Activated CD4-positive, alpha-beta T cell treated with anti-CD3 and anti-CD28 coated beads for 24 hours (primary cell): ENCODE data around the gene CLEC16A.
"Not testable (repeated sequence)": the region's sequence is repeated elsewhere in the genome, so short reads cannot be mapped to it uniquely, and the experiment has no call there.

Experiments
- DNase-seq, 2 donors: peaks; one replicate each; pipeline ENCODE4 v3.0.0-alpha.2; 2020; ENCODE audit warnings: low read depth in 2 of 2

Gene CLEC16A

DNA sequence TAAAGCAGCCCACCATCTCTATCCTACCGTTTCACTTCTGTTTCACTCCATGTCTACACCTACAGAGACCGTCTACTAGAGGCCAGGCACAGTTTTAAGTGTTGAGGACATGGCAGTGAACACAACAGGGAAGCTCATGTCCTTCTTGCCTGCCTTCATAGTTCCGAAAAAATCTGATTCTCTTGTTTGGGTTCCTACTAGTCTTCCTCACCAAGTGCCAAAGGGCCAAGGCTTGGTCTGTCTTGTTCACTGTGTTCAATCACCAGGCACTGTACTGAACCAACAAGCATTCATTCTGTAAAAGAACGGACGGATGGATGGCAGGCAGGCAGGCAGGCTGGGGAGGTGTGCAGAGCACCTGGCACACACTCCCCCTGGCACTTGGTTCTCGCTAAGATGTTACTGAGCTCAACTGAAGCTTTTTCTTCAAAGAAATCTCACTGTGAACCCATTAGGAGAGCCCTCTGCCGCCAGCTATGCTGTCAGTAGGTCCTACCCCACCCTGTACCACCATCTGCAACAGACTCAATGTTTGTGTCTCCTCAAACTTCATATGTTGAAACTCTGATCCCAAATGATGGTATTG is 4.6 kb upstream of the CLEC16A start:
- no peak for DNase-seq

DNA sequence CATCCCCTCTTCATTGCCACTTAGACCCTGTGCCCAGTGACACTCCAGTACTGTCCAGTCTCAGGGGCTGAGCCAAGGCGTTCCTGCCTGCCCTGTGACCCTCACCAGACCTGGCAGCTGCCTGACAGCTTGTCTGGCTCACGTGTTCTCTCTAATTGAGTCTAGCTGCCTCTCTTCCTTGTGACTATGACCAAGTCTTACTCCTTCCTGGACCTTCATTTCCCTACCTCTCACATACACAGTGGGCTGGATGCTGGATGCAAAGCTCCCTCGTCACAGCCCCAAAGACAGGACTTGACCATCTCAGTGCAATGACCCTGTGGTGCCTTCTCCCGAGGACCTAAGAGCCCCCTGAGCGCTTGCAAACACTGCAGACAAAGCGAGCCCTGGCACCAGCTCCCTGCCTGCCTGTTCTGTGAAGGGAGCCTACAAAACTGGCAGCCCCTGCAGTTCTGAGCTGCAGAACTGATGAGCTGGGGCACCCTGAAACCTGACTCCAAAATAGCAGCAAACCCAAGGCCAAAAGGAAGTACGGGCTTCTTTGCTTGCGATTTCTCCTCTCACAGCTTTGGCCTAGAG is 3.8 kb upstream of the CLEC16A start:
- no peak for DNase-seq

DNA sequence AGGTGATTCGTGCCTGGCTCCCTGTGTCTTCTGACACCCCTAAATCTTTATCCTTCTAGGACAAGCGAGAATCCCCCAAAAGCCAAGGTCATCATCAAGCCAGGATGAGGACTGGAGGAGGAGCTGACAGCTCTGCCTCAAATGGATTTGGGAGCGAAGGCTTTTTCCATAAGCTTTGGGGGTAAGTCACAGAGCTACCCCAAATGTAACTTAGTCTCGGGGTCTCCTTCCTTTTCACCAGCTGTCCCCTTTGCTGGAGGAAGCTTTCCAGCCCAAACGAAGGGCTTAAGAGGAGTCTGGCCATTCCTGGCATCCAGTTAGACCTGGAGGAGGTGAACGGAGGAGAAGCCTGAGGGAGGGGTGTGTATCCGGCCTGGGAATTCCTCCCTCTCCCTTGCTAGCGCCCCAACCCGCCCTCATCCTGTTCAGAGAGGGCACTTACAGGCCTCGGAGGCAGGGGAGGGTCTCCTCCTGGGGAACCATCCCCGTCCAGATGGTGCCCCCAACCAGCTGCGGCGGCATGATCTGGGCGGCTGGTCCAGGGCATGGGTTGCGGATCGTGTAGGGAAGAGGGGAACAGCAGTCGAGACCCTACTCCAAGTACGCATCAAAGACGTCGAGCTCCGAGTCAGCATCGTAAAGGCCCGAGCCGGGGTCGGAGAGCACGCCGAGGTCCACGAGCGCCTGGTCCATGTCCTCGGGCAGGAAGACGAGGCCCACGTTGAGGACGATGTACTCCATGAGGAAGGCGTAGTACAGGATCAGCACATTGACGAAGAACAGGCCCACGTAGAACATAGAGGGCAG is 3.0 kb upstream of the CLEC16A start:
- no peak for DNase-seq

DNA sequence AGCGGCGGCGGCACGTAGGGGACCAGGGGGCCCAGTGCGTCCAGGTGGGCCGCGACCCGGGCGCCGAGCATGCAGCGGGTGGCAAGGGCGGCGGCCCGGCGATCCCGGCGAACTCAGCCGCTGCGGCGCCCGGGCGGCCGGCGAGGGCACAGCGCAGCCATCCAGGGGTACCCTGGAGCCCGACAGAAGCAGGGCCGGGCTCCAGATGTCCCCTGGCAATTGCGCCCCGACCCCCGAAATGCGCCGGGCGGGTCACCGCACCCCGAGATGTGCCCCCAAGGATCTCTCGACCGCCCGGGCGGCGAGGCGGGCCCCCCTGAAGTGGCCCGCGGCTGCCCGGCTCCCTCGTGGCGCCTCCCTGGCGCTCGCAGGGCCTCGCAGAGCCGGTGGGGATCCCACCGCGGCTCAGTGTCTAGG is 2.4 kb upstream of the CLEC16A start:
- DNase-seq: not testable (repeated sequence)

DNA sequence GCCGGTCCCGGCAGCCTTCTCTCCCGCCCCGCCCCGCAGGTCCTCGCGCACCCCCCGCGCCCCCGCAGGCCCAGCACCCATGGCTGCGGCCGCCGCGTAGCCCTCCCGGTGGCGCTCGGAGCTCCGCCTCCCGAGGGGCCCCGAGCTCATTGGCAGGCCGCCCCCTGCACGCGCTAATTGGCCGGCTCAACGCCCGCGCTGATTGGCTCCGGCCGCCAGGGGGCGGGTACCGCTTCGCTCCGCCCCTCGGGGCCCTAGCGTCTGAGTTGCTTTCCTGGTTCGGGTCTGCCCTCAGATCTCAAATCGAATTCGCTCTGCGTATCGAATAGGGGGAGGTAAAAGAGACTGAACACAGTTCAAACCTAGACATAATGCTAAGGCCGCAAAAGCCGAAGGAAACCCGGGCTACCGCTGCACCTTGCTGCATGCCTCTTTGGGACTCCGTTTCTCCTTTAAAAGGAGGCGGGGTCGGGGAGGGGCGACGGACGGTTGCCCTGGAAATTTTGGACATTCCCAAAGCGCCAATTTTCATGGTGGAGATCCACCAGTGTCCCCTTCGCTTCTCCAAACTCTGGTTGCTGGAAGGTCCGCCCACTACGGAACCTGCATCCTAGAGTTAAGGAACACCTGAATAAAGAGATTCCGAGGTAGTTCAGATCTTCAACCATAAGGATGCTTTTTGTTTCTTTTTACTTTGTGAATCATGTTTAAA is 1.9 kb upstream of the CLEC16A start, which contains the start of gene DEXI:
DEXI (minus strand) TSS at position 117 of the 712 bp plus-strand sequence. CDS start 463 bp downstream, outside the sequence.
- DNase-seq: peak; percentile 90 to 92

DNA sequence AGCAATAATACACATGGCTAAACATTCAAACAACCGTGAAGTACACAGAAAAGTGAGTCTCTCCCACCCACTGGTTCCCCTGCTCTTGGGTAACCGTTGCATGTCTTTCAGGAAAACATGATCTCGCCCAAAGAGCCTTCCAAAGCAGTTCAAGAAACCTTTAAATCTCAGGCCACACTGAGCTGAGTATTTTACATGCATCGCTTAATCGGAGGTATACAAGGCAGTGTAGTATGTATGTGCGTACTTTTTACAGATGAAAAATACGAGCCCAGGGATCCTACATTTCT is 1.4 kb upstream of the CLEC16A start:
- no peak for DNase-seq

DNA sequence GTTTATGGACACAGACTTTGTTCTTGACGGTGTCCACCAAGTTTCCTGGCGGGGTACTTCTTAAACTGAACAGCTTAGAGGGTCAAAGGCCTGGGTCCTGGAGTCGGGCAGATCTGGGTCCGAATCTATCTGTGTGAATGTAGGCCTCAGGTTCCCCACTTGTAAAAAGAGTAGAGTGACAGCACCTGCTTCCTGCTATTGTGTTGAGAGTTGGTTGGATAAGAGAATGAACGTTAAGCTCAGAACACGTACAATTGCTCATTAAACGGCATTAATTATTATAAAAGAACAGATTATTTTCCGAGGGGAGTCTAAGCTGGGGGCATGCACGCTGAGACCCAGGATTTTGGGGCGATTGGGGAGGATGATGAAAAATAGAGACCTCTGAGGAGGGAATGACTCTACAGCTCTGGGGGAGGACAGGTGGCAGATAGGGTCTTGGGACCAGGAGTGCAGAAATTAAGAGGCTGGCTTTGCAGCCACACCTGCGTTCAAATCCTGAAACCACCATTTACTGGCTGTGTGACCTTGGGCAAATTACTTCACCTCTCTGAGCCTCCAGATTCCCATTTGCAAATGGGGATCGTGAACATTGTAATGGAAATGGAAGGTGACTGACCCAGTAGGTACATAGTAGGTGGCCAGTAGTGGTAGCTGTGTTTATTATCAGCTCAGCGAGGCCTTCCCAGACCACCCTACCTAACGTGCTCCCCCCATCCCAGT is 862 bp downstream of the CLEC16A start:
- DNase-seq: no peak

DNA sequence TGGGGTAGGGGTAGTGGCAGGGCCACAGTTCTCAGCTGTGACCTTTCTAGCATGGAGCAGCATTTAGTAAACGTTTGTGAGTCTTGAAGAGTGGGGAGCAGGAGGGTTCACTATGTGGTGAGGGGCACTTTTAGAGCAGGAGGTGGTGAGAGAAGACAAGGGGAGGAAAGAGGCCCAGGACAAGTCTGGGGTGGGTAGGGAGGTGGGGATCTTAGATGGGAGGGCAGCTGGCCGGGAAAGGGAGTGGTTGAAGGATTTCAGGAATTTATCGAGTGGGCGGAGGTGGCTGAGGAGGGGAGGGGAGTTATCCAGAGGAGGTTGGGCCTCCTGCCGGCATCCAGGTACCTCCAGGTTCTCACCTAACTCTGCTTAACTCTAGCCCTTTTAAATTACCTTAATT is 1.9 kb downstream of the CLEC16A start:
- no peak for DNase-seq

DNA sequence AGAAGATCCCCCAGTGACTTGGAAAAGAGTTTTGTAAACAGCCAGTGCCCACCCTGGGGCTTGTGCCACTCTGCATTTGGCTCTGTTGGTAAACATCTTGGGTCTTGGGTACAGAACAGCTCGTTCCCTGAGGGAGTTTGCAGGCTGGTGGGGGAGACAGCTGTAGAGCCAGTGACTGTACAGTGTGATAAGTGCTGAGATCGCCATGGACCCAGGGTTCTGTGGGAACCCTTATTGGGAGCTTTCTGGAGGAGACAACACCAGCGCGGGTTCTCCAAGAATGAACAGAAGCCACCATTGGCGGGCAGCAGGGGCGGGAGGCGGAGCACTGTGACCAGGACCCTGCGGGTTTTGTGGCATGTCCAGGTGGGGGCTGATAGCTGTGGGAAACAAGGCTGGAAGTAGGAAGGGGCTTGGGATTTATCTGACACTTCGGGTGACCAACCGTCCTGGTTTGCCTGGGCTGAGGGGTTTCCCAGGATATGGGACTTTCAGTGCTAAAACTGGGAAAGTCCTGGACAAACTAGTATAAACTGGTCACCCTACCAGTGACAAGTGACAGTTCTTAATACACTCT is 2.9 kb downstream of the CLEC16A start:
- no peak for DNase-seq

DNA sequence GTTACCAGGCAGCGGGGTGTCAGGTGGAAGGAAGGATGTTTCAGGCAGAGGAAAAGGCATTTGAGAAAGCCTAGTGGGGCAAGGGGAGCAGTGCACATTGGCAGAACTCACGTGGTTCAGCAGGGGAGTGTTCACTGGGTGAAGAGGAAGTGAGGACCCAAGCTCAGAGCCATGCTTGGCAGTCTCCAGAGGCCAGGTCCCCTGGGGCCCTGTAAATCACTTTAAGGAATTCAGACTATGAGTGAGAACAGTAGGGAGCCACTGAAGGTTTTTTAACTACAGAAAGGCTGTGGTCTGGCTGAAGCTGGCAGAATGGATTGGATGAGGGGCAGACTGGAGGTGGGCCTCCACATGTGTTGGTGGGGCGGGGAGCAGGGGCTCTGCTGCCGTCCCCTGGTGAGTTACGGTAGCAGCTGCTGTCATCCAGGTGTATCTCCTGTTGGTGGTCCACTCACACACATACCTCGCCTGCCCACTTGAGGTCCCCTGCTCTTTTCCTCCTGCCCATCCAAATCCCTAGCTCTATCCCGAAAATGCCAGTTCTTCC is 5.1 kb downstream of the CLEC16A start:
- no peak for DNase-seq

DNA sequence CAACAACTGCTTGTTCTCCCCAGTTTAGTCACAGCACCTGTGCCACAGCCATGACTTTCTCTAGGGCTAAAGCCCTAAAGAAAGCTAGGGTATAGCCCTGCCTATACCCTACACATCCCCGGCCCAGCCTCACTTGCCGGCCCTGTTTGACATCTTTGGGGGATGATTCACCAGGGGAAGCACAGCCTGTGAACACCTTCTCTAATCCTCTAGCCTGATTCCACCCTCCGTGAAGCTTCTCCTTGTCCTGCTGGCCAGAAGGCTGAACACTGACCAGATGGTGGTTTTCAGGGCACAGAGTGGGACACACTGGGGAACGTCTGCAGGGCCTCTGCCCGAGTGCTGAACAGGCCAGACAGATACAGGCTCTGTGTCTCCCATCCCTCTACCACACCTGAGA is 6.0 kb downstream of the CLEC16A start:
- no peak for DNase-seq

DNA sequence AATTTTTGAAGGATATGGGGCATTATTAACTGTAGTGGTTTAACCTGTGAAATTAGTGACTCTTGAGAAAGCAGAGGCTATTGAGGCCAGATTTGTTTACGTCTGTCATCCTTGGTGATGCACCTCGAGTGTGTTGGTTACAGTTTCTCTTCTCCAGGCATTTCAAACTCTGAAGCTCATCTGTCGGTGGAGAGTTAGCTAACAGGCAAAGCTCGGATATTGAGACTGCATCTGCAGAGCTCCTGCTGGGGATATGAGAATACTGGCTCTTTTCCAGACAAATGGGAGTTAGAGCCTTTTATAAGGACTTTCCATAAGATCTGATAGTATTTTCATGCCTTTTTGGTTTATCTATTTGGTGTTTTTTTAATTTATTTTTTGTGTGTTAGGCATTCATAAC is 6.7 kb downstream of the CLEC16A start:
- DNase-seq: no peak

DNA sequence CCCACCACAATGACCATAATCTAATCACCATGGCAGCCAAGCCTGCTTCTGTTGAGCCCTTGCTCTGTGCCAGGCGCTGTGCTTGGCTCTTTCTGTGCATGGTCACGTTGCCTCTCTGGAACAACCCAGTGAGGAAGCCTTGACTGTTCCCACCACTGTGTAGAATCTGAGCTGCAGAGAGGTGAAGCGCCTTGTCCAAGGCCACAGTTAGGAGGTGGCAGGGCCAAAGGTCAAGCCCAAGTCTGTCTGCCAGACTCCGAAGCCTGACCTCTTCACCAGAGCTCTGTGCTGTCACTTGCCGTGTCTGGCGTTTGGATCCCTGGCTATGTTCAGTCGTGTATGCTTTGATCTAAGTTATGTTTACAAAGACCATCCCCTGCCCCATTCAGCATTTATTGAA is 10.5 kb downstream of the CLEC16A start:
- no peak for DNase-seq

DNA sequence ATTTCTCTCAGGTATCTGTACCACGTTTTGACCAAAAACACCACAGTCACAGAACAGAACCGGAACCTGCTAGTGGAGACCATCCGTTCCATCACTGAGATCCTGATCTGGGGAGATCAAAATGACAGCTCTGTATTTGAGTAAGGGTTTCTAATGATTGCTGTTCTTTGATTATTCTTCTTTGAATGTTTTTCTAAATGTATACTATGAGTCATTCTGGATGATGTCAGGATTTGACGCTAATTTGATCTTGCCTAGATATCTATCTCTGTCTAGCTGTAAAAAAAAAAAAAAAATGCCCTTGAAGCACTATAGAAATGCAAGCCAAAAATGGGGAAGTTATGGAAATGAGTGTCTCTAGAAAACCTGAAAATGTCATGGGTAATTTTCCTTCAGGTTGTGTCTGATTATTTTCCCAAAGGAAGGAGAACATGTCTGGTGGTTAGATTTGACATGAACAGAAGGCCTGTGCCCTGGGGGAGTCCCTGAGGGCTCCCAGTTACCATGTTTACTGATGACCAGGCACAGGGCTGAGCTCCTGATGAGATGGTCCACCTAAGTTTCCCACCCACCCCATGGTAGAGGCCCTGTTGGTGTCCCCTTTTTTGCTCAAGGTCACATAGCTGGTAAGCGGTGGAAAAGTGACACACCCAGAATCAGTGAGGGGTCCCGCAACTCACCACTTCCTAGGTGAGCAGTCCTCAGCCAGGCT is 13.6 kb downstream of the CLEC16A start:
- no peak for DNase-seq

DNA sequence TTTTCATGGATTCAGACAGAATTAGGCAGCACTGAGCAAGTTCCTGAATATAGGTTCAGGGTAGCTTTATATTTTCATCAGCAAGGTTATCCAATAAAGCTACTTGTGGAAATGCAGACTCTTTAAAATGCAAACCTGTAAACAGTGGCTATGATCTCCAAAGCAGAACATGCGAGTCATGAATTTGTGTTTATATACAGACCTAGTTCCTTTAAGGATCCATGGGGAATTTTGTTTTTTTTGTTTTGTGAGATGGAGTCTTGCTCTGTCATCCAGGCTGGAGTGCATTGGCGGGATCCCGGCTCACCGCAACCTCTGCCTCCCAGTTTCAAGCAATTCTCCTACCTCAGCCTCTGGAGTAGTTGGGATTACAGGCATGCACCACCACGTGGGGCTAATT is 14.8 kb downstream of the CLEC16A start:
- DNase-seq: no peak

DNA sequence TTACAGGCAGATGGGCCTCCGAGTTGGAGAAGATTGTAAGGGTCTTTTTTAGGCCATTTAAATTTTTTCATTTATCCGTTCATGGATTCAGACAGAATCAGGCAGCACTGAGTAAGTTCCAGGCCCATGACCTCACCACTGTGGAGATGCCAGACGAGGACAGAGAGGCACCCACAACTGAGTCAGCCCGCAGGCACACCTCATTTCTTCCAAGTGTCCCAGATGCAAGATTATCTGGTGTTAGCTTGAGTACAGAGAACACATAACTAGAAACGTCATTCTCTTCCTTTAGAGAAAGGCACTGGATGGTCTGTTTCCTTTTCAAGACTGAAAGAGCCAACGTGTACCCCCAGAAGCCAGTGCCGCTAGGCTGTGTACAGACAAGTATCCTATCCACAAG is 16.9 kb downstream of the CLEC16A start:
- no peak for DNase-seq

DNA sequence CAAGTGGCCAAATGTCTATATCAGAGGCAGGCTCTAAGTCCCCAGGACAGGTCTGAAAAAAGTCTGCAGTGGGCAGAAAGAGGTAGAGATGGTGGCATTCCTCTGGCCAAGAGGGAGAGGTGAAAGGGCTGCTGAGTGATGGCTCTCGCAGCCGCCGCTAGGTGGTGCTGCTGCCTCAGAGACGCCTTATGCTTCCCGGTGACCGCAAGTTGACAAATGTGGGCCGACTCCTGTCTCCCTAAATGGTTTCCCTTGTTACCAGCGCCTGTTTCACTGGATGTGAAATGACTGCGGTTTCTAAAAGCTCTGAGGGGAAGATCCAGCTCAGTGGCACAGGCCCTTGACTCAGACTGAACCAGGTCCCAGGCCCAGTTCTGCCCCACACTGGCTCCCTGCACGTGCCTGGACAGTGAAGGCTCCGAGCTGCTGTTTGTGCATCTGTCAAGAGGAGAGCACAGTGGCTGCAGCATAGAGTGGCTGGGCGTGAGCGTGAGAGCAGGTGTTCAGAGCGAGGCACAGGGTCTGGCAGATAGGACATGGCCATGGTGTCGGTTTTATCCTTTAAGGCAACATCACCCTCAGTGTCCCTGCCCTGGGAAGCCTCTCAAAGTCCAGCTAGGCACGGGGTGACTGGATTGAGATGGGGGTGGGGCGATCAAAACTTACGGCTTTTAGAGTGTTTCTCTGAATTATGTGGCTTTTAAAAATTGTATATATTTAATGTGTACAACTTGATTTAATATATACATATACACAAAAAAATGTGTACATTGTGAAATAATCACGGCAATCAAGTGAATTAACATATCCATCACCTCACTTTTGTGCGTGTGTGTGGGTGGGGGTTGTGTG is 19.9 kb downstream of the CLEC16A start:
- DNase-seq: peak; percentile 79 to 83

DNA sequence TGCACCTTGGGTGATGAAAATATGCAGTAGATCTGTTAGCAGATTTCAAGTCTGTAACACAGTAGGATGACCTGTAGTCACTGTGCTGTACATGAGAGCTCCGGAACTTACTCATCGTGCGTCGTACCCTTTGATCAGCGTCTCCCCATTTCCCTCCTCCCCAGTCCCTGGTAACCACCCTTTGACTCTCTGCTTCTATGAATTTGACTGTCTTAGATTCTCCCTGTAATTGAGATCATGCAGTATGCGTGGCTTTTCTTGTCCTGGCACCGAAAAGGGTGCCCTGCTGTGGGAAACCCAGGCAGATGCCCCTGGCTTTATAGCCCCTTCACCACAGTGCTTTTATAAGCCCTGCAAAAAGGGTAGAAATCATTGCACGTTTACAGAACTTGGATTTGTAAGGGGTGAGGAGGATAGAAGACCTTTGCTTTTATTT is 20.5 kb downstream of the CLEC16A start:
- DNase-seq: peak; percentile 45 to 48

DNA sequence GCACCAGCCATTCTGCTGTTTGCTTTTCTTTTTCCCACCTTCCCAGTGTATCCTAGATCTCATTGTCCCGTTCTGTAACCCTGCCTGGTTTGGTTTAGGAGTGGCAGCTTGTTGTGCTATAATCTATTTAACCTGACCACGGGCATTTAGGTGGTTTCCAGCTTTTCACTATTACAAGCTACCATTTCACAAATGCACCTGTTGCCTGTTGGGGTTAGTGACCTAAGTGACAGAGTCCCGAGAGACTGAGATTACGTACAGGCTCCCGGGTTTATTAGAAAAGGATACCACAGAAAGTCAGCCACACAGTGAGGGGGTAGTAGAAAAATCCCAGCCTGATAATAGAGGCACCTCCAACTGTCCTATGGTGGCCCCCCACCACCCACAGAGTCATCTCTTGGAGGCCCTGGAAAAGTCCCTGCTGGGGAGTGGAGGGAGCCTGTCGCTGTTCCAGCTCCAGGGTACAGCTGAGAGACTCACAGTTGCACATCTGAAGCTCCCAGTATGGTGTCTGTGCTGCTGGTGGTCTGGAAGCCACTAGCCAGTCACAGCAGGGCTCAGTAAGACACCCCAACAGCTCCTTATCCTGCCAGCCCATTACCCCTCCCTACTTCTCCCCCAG is 21.2 kb downstream of the CLEC16A start:
- DNase-seq: no peak
